ENCODE measurements around the gene CRYGS. TPM values are rescaled to one million over a fixed set of nuclear protein-coding genes. Genes with fewer than 3 reads are reported as not detected.
A peak's percentile ranks its signal among the peaks of the same experiment; 100 is the strongest.
"Not testable (repeated sequence)": the region's sequence is repeated elsewhere in the genome, so short reads cannot be mapped to it uniquely, and the experiment has no call there.

CRYGS gene
- total RNA-seq, 4 donors from 2014 or later, result 0.77 to 6.2 (median 2.4) TPM; not detected in 1

GRCh38 chr3:186569779-186570095, 25.6 kb upstream of the CRYGS start:
- Histone ChIP-seq H3K27ac (peak overlapping the region; percentile 51 to 66), H3K4me3 (peak overlapping the region; percentile 46 to 56), H3K27me3 (no peaks in the 10 kb centered on the region), H3K9me3 (no peaks in the 10 kb centered on the region), H3K36me3 (no peaks in the 10 kb centered on the region), H3K4me1 (peaks cover 5 to 21% of the 10 kb centered on the region in 2 donors)
- DNase-seq, result no peak
- intact Hi-C loops (cut with DNase I; ENCODE audit: low total_unique reads), result no loop called here
- TF ChIP-seq POLR2A (IDR thresholded peaks at IDR 0.05) (no peak), CTCF (IDR thresholded peaks at IDR 0.05) (no peak)

- intact Hi-C loops (cut with DNase I; ENCODE audit: low total_unique reads); H3K9me3 ChIP-seq; DNase-seq; H3K36me3 ChIP-seq; H3K27me3 ChIP-seq; H3K27ac ChIP-seq: not testable (repeated sequence)
- H3K4me1 ChIP-seq, result peaks cover 5 to 21% of the 10 kb centered on the region in 2 donors
- H3K4me3 ChIP-seq, result peak overlapping the region in 1 of 2 donors; percentile 46
These were observed 25.2 kb upstream of the CRYGS start for GRCh38 chr3:186569361-186569760.

GRCh38 chr3:186567072-186567921, 23.1 kb upstream of the CRYGS start, which contains the start of gene TBCCD1:
TSS of gene TBCCD1 (minus strand) at chr3:186567339. CDS start at chr3:186564329, 3,010 bp downstream.
- Histone ChIP-seq H3K36me3 (no peaks in the 10 kb centered on the region), H3K4me3 (peak within 1 kb of the TSS; percentile 65 to 66), H3K27me3 (no peaks in the 10 kb centered on the region), H3K27ac (peak within 1 kb of the TSS; percentile 79 to 81), H3K9me3 (no peaks in the 10 kb centered on the region), H3K4me1 (peaks cover 5 to 21% of the 10 kb centered on the region in 2 donors)
- intact Hi-C loops (cut with DNase I; ENCODE audit: low total_unique reads), result no loop called here
- TF ChIP-seq CTCF (IDR thresholded peaks at IDR 0.05) (peak in 1 of 4 experiments; percentile 20), POLR2A (IDR thresholded peaks at IDR 0.05) (peak; percentile 93 to 96)
- peak; percentile 86 to 94 for DNase-seq

GRCh38 chr3:186566772-186567071, 22.5 kb upstream of the CRYGS start:
- no peaks in the 10 kb centered on the region for H3K9me3 ChIP-seq
- H3K27me3 ChIP-seq, result no peaks in the 10 kb centered on the region
- peaks cover 5 to 21% of the 10 kb centered on the region in 2 donors for H3K4me1 ChIP-seq
- no peaks in the 10 kb centered on the region for H3K36me3 ChIP-seq
- H3K4me3 ChIP-seq, result peak overlapping the region; percentile 65 to 66
- peak overlapping the region; percentile 79 to 81 for H3K27ac ChIP-seq
- intact Hi-C loops (cut with DNase I; ENCODE audit: low total_unique reads), result no loop called here
- no peak for DNase-seq
- TF ChIP-seq POLR2A (IDR thresholded peaks at IDR 0.05) (no peak), CTCF (IDR thresholded peaks at IDR 0.05) (no peak)

- Histone ChIP-seq H3K4me3 (no peak overlapping the region), H3K4me1 (peaks cover 0 to 11% of the 10 kb centered on the region in 2 donors), H3K36me3 (no peaks in the 10 kb centered on the region), H3K27ac (no peak overlapping the region), H3K27me3 (no peaks in the 10 kb centered on the region), H3K9me3 (no peaks in the 10 kb centered on the region)
- DNase-seq, result no peak
- no peak for TF ChIP-seq POLR2A (IDR thresholded peaks at IDR 0.05)
- no peak for TF ChIP-seq CTCF (IDR thresholded peaks at IDR 0.05)
- intact Hi-C loops (cut with DNase I; ENCODE audit: low total_unique reads), result no loop called here
These were observed 20.4 kb upstream of the CRYGS start for GRCh38 chr3:186564586-186564985.

Measured in uterus (tissue), 4 donors.